H54 (cell line): Measurements from ENCODE around the gene AMD1.

Experiments
- DNase-seq: peaks from one replicate; pipeline ENCODE4 v3.0.0; 2011; ENCODE audit warnings: low spot score, mixed read lengths; ENCODE audit not compliant: insufficient read length
- FAIRE-seq: peaks from 3 replicates; lab custom pipeline; 2011; peaks lifted over from hg19 to GRCh38; lab: Jason Lieb, UNC
- POLR2A ChIP-seq: IDR thresholded peaks from 2 replicates; pipeline ENCODE4 v1.6.1; 2011; ENCODE audit warnings: low read depth, mild to moderate bottlenecking, low read length

Gene AMD1

GRCh38 chr6:110939429-110940200 lies 65.0 kb downstream of the AMD1 start:
- no peak for TF ChIP-seq POLR2A
- FAIRE-seq (no peak), DNase-seq (no peak)

GRCh38 chr6:110944681-110945151 lies 70.1 kb downstream of the AMD1 start:
- TF ChIP-seq POLR2A, result no peak
- FAIRE-seq (peak; percentile 50), DNase-seq (peak; percentile 59)
